ENCODE measurements around the gene HEPACAM2.

DNA sequence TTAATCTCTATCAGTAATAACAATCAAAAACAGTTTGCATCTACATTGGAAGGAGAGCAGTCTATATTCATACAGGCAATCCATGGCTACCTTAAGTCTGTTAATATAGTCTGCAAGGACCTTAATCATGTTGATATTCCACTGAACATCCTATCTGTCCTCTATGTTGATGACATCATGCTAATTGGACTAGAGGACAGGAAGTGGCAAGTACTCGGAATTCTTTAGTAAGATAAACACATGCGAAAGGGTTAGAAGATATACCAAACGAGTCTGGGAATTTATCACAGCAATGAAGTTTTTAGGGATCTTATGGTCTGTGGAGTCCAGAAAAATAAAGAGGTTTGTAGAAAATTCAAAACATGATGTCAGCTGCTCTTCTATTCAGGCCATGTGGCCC, 66.8 kb downstream of the HEPACAM2 start:
- TF ChIP-seq POLR2A (IDR thresholded peaks at IDR 0.05; ENCODE audit: low read length) = no peak
- no peak for TF ChIP-seq GATA1 (IDR thresholded peaks at IDR 0.05; ENCODE audit: low read depth, low read length)
